Measurements from ENCODE around the gene BIRC5. TPM values are rescaled to one million over a fixed set of nuclear protein-coding genes. Genes with fewer than 3 reads are reported as not detected.

The BIRC5 gene
- total RNA-seq, 2 experiments from 2014 or later, result 117 to 118 TPM

DNA sequence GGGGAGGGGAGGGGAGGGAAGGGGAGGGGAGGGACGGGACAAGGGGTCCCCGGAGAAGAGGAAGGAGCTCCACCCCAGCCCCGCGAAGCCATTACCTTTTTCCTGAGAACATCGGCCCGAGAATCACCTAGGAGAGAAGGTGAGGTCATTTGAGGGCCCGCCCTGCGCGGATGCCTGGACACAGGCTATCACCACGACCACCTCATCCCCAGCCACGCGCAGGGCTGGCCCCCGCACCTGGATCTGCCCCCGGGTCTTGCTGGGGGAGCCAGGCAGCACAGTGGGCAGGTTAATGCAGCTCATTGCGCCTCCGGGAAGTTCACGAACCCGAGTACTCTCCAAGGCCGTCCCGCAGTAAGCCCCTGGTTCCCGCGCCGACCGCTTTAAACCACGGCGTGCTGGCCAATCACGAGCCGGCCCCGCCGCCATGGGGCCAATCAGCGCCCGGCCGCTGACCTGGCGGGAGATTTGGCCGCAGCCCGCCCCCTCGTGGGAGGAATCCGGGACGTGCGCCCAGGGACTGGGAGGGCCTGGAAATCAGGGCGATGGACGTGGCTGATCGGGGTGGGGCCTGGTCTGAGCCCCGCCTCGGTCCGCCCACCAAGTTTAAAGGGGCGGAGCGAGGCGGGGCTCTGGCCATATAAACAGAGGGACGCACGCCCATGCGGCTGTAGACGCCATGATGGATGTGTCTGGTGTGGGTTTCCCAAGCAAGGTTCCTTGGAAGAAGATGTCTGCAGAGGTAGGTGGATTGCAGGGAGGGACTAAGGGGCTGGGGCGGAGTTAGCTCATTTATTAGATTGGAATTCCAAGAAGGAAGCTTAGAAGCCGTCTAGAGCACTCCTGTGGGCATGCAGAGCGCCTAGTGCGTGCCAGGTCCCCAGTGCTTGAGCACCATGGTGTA lies 27.1 kb upstream of the BIRC5 start, which contains the start of the genes AFMID and TK1:
AFMID (plus strand) TSS at position 671 of the 904 bp plus-strand sequence; CDS start at position 680, 9 bp downstream.
TK1 (minus strand) TSS at position 361 of the 904 bp plus-strand sequence; CDS start at position 303, 58 bp downstream.
- Mint-ChIP-seq H3K4me3 (peak within 1 kb of the TSS; percentile 83), H3K4me1 (ENCODE audit: low read depth) (peaks cover 28% of the 10 kb centered on the region), H3K27me3 (ENCODE audit: low read depth) (no peaks in the 10 kb centered on the region), H3K9me3 (no peaks in the 10 kb centered on the region), H3K36me3 (ENCODE audit: low read depth) (peaks cover 34% of the 10 kb centered on the region), H3K27ac (peak within 1 kb of the TSS; percentile 70)
- DNase-seq, result peak; percentile 97
- intact Hi-C loops (cut with micrococcal nuclease), result loop anchor here (1.0 to 5.0 kb wide), 5 partner anchors 11 to 165 kb away; partner anchors contain the start of genes BIRC5 and SYNGR2
- CTCF ChIA-PET, result interaction anchor here (0.6 to 1.9 kb wide), 5 partner anchors 11 to 64 kb away, joined by 3 to 11 read pairs (median 4); no protein-coding TSS in a partner anchor

DNA sequence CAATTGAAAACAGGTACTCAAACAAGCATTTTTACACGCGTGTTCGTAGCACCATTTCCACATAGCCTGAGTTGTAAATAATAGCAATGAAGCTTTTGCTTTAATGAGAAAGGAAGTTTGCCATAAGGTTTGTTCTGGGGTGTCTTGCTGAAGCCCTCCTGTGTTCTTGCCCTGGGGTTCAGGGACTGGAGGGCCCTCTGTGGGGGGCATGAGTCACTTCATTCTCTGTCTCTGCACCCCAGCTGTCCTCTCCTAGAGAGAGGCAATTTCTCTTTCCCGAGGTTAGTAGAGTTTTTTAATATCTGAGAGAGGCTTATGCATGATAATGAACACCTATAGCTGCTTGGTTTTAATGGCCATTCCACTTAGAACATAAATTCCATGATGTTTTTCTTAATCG lies 17.3 kb upstream of the BIRC5 start:
- H3K9me3 Mint-ChIP-seq, result no peaks in the 10 kb centered on the region
- no peaks in the 10 kb centered on the region for H3K4me1 Mint-ChIP-seq (ENCODE audit: low read depth)
- H3K4me3 Mint-ChIP-seq, result no peak overlapping the region
- no peak for DNase-seq
- intact Hi-C loops (cut with micrococcal nuclease), result no loop called here
- no peaks in the 10 kb centered on the region for H3K27me3 Mint-ChIP-seq (ENCODE audit: low read depth)
- peaks cover 13% of the 10 kb centered on the region for H3K36me3 Mint-ChIP-seq (ENCODE audit: low read depth)
- CTCF ChIA-PET, result no interaction called here
- H3K27ac Mint-ChIP-seq, result no peak overlapping the region

DNA sequence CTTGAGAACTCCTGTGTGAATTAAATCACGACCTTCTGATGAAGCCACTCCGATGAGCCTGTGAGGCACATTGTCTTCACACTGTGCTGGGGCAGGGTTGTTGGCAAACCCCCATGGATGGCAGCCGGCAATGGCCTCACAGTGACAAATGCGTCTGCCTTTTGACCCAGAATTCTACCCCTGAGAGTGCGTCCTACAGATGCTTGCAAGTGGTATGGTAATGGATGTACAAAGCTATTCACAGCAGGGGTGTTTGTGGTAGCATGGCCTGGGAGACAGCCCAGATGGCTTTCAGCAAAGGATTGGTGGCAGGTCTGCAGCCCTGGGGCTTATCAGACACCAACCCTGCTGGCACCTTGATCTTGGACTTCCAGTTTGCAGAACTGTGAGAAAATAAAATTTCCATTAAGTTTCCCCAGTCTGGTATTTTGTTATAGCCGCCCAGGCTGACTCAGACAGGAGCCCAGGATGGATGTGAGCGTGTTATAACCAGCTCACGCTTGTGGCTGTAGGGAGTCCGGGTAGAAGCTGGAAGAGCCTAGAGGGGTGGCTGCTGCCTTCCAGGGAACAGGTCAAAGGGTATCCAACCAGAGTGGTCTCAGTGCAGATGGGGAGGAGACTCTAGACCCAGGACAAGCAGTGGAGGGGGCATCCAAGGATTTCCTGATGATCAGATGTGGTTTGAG lies 16.8 kb upstream of the BIRC5 start:
- Mint-ChIP-seq H3K36me3 (ENCODE audit: low read depth) (peaks cover 12% of the 10 kb centered on the region), H3K4me3 (no peak overlapping the region), H3K27ac (no peak overlapping the region), H3K27me3 (ENCODE audit: low read depth) (no peaks in the 10 kb centered on the region), H3K4me1 (ENCODE audit: low read depth) (no peaks in the 10 kb centered on the region), H3K9me3 (no peaks in the 10 kb centered on the region)
- CTCF ChIA-PET, result no interaction called here
- DNase-seq, result no peak
- intact Hi-C loops (cut with micrococcal nuclease), result no loop called here

DNA sequence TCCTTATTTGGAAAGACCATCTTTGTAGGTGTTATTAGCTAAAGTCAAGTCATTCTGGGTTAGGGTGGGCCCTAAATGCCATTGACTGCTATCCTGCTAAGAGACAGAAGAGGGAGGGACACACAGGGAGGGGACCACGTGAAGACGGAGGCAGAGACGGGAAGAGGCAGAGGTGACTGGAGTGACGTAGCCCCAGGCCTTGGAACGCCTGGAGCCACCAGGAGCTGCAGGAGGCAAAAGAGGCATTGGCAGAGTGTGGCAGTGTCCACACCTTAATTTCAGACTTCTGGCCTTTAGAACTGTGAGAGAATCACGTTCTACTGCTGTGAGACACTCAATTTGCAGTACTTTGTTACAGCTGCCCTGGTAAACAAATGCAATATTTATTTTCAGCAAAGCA lies 13.6 kb upstream of the BIRC5 start:
- H3K4me1 Mint-ChIP-seq (ENCODE audit: low read depth), result no peaks in the 10 kb centered on the region
- no peak overlapping the region for H3K4me3 Mint-ChIP-seq
- CTCF ChIA-PET, result no interaction called here
- H3K27ac Mint-ChIP-seq, result no peak overlapping the region
- H3K27me3 Mint-ChIP-seq (ENCODE audit: low read depth), result no peaks in the 10 kb centered on the region
- H3K9me3 Mint-ChIP-seq, result no peaks in the 10 kb centered on the region
- H3K36me3 Mint-ChIP-seq (ENCODE audit: low read depth), result peaks cover 5% of the 10 kb centered on the region
- DNase-seq, result no peak
- intact Hi-C loops (cut with micrococcal nuclease), result no loop called here

DNA sequence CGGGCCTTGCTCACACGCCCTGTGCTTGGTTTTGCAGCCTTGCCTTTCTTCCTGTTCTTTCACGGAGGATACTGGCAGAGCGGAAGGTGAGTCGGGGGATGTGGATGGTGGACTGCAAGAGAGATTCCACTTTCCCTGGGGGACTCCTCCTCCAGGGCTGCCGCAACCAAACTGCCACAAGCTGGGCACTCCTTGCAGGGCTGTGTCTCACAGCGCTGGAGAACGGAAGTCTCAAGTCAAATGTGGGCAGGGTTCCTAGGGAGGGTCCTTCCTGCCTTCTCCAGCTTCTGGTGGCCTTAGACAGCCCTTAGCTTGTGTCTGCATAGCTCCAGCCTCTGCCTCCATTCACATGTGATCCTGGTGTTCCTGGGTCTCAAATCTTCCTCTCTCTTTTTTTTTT lies 11.4 kb upstream of the BIRC5 start:
- H3K4me1 Mint-ChIP-seq (ENCODE audit: low read depth), result no peaks in the 10 kb centered on the region
- H3K27ac Mint-ChIP-seq, result no peak overlapping the region
- intact Hi-C loops (cut with micrococcal nuclease), result no loop called here
- no peak for DNase-seq
- H3K4me3 Mint-ChIP-seq, result no peak overlapping the region
- CTCF ChIA-PET, result interaction anchor here (0.6 to 1.7 kb wide), 5 partner anchors 10 to 628 kb away, joined by 3 to 5 read pairs (median 3); no protein-coding TSS in a partner anchor
- no peaks in the 10 kb centered on the region for H3K27me3 Mint-ChIP-seq (ENCODE audit: low read depth)
- peaks cover 4% of the 10 kb centered on the region for H3K36me3 Mint-ChIP-seq (ENCODE audit: low read depth)
- no peaks in the 10 kb centered on the region for H3K9me3 Mint-ChIP-seq

DNA sequence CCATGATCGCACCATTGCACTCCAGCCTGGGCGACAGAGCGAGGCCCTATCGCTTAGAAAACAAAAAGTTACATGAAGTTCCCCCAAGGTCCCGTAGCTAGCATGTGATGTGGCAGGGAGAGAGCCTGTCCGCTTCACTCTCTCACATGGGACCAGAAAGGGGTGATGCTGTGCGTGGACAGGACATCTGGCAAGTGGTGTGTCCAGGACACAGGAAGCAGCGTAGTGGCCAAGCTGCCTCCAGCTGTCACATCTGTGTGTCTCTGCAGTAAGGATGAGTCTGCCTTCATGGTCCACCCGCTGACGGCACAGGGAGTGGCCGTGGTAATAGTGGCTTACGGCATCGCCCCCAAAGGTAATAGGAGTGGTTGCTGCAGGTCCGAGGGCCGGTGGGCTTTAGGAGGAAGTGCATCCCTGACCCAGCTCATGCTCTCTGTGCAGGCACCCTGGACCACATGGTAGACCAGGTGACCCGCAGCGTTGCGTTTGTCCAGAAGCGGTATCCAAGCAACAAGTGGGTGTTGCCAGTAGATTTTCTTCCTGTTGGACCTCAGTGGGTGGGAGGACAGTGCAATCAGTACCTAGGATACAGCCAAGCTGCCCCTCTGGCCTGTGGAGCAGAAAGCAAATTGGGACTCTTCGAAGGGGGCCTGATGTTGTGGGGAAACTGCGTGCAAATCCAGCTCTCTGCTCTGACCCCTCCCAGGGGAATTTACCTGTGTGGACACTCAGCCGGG lies 9.5 kb upstream of the BIRC5 start:
- Mint-ChIP-seq H3K9me3 (no peaks in the 10 kb centered on the region), H3K27me3 (ENCODE audit: low read depth) (no peaks in the 10 kb centered on the region), H3K4me1 (ENCODE audit: low read depth) (no peaks in the 10 kb centered on the region), H3K36me3 (ENCODE audit: low read depth) (peaks cover 3% of the 10 kb centered on the region), H3K27ac (no peak overlapping the region), H3K4me3 (no peak overlapping the region)
- no peak for DNase-seq
- intact Hi-C loops (cut with micrococcal nuclease), result no loop called here
- CTCF ChIA-PET, result interaction anchor here (0.7 to 0.8 kb wide), 2 partner anchors 11 to 239 kb away, joined by 3 to 4 read pairs; no protein-coding TSS in a partner anchor

DNA sequence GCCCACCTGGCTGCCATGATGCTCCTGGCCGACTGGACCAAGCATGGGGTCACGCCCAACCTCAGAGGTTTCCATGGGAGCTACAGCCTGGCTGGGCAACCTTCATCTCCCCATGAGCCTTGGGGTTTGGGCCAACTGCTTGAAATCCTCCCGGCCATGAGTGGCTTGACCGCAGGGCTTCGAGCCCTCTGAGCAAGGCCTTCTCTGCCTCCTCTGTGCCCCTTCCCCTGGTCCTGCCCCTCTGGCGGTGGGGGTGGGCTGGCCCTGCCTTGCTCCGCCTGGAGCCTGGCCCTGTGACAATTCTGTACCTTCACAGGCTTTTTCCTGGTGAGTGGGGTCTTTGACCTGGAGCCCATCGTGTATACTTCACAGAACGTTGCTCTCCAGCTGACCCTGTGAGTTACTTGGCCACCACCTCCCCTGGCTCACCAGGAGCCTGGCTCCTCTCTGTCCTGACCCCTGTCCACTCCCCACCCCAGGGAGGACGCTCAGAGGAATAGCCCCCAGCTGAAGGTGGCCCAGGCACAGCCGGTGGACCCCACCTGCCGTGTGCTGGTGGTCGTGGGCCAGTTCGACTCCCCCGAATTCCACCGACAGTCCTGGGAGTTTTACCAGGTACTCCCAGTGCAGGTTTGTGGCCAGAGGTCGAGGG lies 8.8 kb upstream of the BIRC5 start:
- Mint-ChIP-seq H3K9me3 (no peaks in the 10 kb centered on the region), H3K27me3 (ENCODE audit: low read depth) (no peaks in the 10 kb centered on the region), H3K4me3 (no peak overlapping the region), H3K27ac (no peak overlapping the region), H3K36me3 (ENCODE audit: low read depth) (peaks cover 3% of the 10 kb centered on the region), H3K4me1 (ENCODE audit: low read depth) (no peaks in the 10 kb centered on the region)
- CTCF ChIA-PET, result interaction anchor here (0.8 kb wide), 1 partner anchor 12 kb away, joined by 4 read pairs; no protein-coding TSS in a partner anchor
- no peak for DNase-seq
- intact Hi-C loops (cut with micrococcal nuclease), result no loop called here

DNA sequence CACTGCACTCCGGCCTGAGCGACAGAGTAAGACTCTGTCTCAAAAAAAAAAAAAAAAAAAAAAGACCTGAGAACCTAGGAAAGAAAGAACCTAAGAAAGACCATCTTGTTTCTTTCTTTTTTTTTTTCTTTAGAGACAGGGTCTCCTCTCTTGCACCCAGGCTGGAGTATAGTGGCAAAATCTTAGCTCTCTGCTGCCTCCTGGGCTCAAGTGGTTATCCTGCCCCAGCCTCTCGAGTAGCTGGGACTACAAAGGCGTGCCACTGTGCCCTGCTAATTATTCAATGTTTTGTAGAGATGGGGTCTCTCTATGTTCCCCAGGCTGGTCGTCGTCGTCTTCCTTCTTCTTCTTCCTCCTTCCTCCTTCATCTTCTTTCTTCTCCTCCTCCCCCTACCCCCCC lies 7.8 kb upstream of the BIRC5 start:
- CTCF ChIA-PET, result interaction anchor here (0.7 kb wide), 2 partner anchors 56 to 370 kb away, joined by 3 to 4 read pairs; no protein-coding TSS in a partner anchor
- no peaks in the 10 kb centered on the region for H3K4me1 Mint-ChIP-seq (ENCODE audit: low read depth)
- H3K9me3 Mint-ChIP-seq, result no peaks in the 10 kb centered on the region
- no peak overlapping the region for H3K27ac Mint-ChIP-seq
- H3K4me3 Mint-ChIP-seq, result no peak overlapping the region
- peaks cover 3% of the 10 kb centered on the region for H3K36me3 Mint-ChIP-seq (ENCODE audit: low read depth)
- H3K27me3 Mint-ChIP-seq (ENCODE audit: low read depth), result no peaks in the 10 kb centered on the region
- no peak for DNase-seq
- intact Hi-C loops (cut with micrococcal nuclease), result no loop called here

DNA sequence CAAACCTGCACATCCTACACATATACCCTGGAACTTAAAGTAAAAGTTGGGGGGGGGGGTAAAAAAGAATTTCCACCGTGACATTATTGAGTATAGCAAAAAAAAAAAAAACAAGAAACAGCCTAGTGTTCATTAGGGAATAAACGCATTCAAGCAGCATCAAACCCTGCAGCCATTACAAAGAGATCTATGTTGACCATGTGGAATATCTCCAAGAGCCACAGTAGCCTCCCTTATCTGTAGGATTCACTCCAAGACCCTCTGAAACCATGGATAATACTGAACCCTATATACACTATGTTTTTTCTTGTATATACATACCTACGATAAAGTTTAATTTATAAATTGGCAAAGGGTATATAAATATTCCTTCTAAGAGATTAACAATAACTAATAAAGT lies 5.6 kb upstream of the BIRC5 start:
- Mint-ChIP-seq H3K36me3 (ENCODE audit: low read depth) (peaks cover 3% of the 10 kb centered on the region), H3K9me3 (no peaks in the 10 kb centered on the region), H3K27me3 (ENCODE audit: low read depth) (no peaks in the 10 kb centered on the region), H3K27ac (no peak overlapping the region), H3K4me3 (no peak overlapping the region), H3K4me1 (ENCODE audit: low read depth) (no peaks in the 10 kb centered on the region)
- no peak for DNase-seq
- intact Hi-C loops (cut with micrococcal nuclease), result no loop called here
- CTCF ChIA-PET, result no interaction called here

DNA sequence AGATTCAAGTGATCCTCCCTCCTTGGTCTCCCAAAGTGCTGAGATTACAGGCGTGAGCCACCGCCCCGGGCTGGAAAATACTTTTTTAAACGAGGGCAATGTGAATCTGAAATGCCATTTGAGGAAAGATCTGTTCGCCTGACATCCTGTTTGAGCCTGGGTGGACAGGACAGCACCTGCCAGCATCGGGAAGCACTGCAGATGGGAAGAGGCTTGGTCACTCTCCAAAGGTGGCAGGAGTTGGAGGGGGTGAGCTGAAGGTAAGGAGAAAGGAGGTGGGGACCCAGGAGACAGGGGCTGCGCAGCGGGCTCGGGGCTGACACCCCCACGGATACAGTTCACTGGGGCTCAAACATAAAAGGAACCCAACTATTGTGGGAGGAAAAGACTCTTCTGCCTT lies 3.9 kb upstream of the BIRC5 start:
- DNase-seq, result no peak

DNA sequence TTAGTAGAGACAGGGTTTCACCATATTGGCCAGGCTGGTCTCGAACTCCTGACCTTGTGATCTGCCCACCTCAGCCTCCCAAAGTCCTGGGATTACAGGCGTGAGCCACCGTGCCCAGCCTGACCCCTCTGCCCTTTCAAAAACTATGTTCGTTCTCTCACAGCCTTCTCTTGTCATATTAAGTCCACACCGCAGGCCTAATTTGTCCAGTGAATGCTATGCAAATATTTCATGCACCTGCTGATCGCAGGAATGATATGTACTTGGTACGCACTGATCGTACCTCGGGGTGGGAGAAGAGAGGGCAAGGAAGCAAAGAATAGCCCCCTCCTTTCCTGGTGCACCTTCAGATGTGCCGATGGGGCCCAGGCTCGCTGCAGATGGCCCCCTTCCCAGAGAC lies 3.0 kb upstream of the BIRC5 start:
- Mint-ChIP-seq H3K9me3 (no peaks in the 10 kb centered on the region), H3K4me3 (no peak overlapping the region), H3K27me3 (ENCODE audit: low read depth) (no peaks in the 10 kb centered on the region), H3K4me1 (ENCODE audit: low read depth) (peaks cover 8% of the 10 kb centered on the region), H3K27ac (no peak overlapping the region), H3K36me3 (ENCODE audit: low read depth) (peaks cover 15% of the 10 kb centered on the region)
- CTCF ChIA-PET, result interaction anchor here (0.7 kb wide), 1 partner anchor 34 kb away, joined by 3 read pairs; no protein-coding TSS in a partner anchor
- intact Hi-C loops (cut with micrococcal nuclease), result no loop called here
- DNase-seq, result no peak

More for the DNA sequence above, 3.9 kb upstream of the BIRC5 start:
- peaks cover 10% of the 10 kb centered on the region for H3K36me3 Mint-ChIP-seq (ENCODE audit: low read depth)
- intact Hi-C loops (cut with micrococcal nuclease), result no loop called here
- H3K27ac Mint-ChIP-seq, result no peak overlapping the region
- CTCF ChIA-PET, result no interaction called here
- H3K27me3 Mint-ChIP-seq (ENCODE audit: low read depth), result no peaks in the 10 kb centered on the region
- H3K4me1 Mint-ChIP-seq (ENCODE audit: low read depth), result peaks cover 5% of the 10 kb centered on the region
- H3K9me3 Mint-ChIP-seq, result no peaks in the 10 kb centered on the region
- no peak overlapping the region for H3K4me3 Mint-ChIP-seq

Data from activated naive CD4-positive, alpha-beta T cell treated with anti-CD3 and anti-CD28 coated beads for 36 hours (primary cell).